Measurements from ENCODE around the gene SLC12A6.
A peak's percentile ranks its signal among the peaks of the same experiment; 100 is the strongest.
"Not testable (repeated sequence)": the region's sequence is repeated elsewhere in the genome, so short reads cannot be mapped to it uniquely, and the experiment has no call there.

Gene SLC12A6

DNA sequence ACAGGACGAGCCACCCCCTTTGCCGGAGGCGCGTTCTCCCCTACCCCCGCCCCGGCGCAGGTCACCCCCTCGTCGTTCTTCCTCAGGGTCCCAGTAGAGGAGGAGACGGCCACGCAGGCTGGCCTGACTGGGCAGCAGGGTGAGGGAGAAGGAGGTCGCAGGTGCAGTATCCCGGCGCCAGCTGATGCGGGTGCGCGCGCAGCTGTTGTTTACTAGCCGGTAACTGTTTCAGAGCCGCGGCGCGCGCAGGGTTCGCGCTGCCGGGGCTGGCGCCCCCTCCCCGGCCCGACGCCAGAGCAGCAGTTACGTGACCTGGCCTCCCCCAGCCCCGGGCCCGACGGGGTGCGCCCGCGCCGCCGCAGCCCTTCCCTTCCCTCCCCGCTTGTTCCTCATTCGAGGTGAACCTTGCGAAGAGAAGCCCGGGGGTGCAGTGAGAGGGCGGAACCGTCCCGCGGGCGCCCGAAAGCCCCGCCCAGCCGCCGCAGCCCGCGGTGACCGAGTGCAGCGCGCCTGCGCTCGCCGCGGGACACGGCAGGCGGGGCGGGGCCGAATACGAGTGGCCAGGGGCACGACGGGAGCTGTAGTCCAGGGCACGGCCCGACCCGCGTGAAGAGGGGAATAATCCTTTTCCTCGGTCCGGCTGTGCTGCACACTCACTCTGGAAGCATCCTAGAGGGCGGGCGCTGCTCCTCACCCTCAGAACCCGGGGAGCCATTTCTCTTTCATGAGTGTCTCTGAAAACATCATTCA is at the start of gene SLC12A6:
Gene SLC12A6 (minus strand): TSS at position 225 of the 750 bp plus-strand sequence. CDS start 1,101 bp downstream, outside the sequence.
- peak; percentile 95 for DNase-seq (ENCODE audit: low spot score)

DNA sequence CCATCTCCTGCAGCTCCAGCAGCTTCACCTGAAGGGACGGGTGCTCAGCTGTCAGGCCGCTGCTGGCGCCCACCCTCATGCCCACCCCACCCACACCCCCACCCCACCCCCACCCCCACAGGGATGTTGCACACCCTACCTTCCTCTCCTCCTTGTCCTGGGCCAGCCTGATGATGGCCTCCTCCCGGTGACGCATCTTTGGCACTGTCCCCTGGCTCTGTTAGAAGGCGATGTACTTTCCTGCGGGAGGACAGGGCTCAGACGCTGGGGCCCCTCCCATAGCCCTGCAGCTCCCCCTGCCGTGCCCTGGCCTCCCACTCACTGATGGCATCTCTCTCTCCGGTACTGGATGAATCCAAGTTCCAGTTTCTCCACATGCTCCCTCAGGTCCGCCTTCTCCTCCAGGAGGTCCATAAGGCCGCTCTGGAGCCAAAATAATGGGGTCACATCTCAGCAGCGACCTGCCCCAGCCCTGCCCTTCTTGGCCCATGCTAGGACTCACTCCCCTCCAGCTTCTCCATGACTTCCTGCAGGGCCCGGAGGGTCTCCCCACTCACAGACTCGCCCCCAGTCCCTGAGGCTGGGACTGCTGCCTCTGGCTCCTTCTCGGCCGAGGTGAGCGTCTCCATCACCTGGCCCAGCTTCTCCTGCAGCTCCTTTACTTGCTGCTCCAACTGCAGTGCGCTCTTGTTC is 44.4 kb upstream of the SLC12A6 start:
- DNase-seq (ENCODE audit: low spot score), result not testable (repeated sequence)

DNA sequence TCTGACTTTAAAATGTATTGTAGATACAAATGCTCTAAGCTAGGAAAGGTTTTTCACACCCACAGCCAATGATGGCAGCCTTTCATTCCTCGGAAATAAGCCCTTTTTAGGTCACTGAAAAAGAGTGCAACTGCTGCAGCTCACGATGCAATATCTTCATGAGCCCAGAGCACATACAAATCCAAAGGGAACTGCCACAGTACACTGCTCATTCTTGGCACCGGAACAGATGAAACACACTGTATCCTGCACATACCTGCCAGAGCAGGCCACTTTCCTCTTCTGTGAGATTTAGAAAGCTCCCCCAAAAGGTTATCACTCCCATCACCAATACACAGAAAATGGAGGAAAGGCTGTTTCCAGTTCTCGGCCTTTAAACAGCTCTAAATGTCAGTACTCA is 42.9 kb upstream of the SLC12A6 start:
- not testable (repeated sequence) for DNase-seq (ENCODE audit: low spot score)

DNA sequence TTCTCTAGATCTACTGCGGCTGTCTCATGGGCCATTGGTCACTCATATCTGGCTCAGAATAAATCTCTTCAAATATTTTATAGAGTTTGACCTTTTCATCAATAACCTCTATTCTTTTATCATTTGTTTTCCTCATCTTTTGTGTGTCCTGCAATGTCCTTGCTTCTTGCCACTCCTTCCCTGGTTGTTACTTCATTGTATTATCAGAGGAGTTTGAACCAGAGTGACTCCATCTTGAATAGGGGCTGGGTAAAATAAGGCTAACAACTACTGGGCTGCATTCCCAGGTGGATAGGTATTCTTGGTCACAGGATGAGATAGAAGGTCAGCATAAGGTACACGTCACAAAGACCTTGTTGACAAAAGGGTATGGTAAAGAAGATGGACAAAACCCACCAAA is 39.3 kb upstream of the SLC12A6 start:
- no peak for DNase-seq (ENCODE audit: low spot score)

DNA sequence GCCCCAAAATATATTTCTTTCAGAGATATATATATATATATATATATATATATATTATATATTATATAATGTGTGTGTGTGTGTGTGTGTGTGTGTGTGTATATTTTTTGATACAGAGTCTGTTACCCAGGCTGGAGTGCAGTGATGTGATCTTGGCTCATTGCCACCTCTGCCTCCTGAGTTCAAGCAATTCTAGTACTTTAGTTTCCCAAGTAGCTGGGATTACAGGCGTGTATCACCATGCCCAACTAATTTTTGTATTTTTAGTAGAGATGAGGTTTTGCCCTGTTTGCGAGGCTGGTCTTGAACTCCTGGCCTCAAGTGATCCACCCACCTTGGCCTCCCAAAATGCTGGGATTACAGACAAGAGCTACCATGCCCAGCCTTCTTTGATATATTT is 38.0 kb upstream of the SLC12A6 start:
- not testable (repeated sequence) for DNase-seq (ENCODE audit: low spot score)

DNA sequence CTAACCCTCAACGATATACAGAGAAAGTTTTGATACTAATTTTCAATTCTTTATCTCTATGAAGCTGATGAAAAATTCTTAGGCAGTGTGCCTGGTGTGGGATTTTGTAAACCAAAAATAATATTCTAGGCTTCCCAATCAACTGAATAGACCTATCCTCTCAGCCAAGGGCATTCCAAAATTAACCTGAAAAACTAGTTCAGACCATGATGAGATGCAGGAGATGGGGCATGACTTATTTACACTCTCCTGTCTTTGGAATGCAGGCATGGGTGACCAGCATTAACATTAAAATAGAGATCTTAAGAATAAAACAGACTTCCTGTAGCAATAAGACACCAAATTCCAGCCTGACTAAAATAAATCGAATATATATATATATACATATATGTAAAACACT is 37.2 kb upstream of the SLC12A6 start:
- DNase-seq (ENCODE audit: low spot score), result no peak

DNA sequence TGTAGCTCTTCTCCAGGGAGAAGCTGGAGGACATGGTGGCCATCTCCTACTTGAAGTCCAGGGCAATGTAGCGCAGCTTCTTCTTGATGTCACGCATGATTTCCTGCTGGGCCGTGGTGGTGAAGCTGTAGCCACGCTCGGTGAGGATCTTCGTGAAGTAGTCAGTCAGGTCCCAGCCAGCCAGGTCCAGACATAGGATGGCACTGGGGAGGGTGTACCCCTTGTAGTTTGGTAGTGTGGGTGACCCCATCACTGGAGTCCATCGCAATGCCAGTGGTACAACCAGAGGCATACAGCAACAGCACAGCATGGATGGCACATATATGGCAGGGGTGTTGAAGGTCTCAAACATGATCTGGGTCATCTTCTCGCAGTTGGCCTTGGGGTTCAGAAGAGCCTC is 36.4 kb upstream of the SLC12A6 start:
- no peak for DNase-seq (ENCODE audit: low spot score)

DNA sequence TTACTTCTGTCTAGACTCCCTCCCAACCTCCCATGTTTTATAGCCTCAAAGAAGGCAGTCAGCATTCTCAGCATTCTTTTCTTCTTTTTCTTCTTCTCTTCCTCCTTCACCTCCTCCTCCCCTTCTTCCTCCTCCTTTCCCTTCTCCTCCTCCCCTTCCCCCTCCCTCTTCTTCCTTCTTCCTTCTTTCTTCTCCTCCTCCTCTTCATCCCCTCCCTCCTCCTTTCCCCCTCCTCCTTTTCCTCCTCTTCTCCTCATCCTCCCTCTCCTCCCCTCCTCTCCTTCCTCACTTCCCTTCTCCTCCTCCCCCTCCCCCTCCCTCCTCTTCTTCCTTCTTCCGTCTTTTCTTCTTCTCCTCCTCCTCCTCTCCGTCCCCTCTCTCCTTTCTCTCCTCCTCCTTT is 33.1 kb upstream of the SLC12A6 start:
- DNase-seq (ENCODE audit: low spot score), result no peak

DNA sequence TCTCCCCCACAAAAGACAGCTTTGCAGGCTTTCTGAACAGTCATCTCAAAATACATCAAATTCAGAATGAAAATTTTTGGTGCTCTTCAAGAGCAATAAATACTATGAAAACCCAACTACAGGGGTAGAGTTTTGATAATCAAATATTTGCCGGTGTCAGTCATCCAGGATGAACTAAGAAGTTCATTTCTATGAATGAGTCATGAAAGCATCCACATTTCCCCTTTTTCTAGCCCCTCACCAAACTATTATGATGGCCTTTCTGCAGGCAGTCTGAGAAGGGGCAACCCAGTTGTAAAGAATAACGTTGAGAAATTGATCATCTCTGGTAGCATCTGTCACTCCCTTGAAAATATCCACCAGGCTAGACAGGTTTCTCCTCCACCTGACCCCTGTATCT is 32.5 kb upstream of the SLC12A6 start:
- DNase-seq (ENCODE audit: low spot score), result no peak

DNA sequence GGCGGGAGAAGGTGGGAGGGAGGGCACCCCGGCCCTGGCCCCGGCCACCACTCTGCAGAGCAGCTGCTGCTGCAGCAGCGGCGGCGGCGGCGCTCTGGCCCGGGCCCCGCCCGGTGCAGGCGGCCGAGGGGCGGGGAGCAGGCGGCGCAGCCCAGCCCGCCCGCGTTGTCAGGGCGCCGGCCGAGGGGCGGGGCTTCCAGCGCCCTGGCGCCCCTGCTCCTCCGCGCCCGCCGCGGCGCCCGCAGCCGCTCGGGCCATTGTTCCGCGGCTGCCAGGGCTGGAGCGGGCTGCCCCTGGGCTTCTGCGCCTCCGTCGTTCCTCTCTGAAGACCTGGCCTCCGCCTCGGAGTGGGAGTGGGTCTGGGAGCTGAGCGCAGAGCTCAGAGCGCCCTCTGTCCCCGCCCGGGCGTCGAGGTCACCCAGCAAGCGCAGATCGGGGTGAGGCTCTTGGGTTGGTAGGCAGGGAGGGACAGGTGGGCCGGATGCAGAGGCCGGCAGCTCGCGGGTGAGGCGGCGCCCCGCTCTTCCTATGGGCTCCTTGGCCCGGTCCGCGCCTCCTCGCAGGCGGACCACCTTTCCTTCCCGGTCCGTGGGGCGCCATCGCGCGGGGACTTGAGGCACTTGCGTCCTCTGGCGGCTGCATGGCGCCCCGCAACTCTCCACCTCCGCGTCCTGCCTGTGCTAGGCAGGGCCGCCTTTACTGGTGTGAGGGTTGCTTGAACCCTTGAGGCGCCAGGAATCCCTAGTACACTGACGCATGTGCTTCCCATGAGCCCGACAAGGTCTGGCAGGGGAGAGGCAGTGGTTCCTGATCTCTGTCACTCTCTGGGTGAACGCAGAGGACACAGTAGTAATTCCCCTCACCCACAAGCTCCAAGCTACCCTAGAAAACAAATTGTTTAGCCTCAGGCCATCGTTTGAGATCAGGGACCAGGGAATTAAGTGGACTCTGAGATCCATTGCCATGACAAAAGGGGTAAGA is 29.8 kb upstream of the SLC12A6 start, which contains the start of gene LPCAT4:
Gene LPCAT4 (minus strand): TSS at position 96 of the 981 bp plus-strand sequence. CDS start 96 bp downstream, outside the sequence.
- peak; percentile 88 for DNase-seq (ENCODE audit: low spot score)

DNA sequence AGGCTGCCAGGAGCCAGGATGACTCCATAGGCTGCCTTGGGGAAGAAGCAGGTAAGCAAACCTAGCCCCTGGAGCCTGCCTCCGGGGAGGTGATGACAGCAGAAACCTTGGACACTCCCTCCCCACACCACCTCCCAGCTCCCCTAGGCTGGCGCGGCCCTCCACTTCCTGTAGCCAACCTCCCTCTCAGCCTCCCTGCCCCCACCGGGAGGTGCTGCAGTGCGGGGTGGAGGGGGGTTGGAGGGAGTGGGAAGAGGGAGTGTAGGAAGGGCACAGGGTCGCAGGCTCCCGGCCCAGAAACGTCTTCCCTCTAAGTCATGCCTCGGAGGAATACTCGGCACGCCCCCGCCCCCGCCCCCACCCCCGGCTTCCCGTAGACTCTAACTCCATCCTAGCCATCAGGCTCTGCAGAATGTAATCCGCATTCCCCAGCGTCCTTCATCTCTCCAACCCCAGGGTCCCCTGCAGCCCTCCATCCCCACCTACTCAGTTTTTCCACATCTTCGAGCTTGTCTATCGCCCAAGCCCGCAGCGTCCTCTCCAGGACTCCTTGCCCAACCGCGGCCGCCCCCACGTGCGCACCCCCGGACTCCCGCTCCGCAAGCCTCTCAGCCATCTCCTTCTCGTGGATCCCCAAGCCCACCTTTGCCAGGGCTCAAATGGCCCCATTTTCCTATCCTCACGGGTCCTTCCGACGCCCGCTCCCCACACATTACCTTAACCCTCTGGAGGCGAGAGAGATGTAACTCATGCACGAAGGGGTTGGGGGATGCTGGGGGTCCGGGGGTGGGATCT is 28.9 kb upstream of the SLC12A6 start:
- peak; percentile 17 for DNase-seq (ENCODE audit: low spot score)

DNA sequence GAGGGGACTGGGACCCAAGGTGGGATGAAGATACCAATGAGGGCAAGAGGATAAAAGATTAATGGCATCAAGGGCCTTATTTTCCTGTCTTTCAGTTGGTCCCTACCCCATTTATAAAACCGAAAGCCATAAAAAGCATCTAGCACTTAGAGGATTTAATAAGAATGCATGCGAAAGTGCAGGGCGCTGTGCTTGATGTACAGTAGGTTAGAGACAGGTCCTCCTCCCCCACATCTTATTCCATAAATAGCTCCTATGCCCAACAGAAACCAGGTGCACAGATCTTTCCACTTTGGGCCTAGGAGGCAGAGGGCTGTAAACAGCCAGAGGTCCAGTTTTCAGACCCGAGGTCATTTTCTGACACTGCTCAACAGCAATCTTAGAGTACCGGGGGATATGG is 28.3 kb upstream of the SLC12A6 start:
- no peak for DNase-seq (ENCODE audit: low spot score)

DNA sequence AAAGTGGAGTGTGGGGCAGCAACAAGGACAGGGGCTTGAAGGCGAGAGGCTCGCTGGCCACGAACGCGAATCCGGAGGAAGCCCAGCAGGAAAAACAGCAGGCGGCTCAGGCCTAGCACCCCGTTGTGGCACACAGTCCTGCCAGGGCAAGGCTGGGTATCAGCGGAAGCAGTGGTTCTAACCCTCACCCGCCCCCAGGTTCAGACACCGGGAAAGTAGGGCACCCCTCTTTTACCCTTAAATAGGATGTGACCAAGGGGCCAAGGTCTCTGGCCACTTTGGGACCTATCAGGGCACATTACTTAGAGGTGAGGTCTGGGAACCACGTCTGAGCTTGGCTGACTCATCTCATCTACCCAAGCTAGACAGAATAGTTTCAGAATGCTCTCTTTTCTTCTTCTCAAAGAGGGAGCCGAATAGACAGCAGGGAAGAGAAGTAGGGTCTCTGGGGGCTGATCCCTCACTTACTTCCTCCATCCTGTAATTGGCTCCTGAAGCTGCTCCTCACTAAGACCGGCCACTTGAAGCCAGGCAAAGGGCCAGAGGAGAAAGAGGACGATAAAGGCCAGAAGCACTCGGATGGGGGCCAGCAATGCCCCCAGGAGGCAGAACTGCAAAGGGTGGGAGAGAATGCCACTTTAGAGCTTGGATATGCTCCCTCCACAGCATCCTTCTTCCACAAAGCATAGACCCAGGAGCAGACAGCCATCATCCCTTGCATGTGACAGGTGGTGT is 27.7 kb upstream of the SLC12A6 start:
- no peak for DNase-seq (ENCODE audit: low spot score)

DNA sequence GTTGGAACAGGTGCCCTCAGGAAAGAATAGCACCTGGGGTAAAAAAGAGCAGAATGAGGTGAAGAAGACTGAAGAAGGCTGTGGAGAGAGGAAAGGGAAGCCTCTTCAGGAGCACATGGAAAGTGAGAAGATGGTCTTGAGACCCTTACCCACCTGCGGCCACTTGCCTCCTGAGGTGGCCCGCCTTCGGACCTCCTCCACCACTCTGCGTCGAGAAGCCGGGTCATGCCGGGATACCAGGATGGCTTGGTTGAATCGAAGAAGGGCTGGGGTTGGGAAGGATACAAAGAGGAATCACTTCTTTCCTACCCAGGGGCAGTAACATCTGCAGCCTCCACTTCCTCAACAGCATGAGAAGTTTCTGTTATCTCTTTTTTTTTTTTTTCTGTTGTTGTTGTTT is 26.5 kb upstream of the SLC12A6 start:
- DNase-seq (ENCODE audit: low spot score), result no peak

DNA sequence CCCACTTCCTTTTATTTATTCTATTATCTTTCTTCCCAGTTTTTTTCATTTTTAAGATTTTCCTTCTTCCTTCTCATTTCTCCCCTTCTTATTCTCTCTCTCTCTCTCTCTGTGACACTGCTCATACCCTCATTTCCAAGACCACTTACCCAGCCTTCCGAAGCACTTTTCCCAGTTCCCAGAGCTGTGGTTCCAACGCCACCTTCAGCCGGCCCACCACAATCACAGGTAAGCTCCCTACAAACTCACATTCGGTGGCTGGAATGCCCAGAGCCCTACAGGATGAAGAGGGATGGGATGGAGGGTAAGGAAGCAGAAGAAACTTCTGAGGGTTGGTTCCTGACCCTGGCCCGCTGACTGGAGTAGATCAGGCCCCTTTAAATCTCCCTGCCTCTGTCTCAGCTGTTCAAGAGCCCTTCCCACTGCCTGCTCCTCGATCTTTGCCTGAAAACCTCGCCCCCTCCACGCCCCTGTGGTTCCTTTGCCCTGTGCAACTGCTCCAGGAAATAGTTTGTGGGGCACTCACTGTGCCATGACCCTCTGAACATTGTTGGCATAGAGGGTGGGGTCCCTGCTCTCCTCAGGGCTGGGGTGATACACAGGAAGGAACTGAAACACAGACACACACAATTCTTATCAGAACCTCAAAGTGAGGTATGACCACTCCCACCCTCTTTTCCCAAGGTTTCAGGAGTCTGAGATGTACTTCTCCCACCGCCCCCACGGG is 24.6 kb upstream of the SLC12A6 start:
- no peak for DNase-seq (ENCODE audit: low spot score)

DNA sequence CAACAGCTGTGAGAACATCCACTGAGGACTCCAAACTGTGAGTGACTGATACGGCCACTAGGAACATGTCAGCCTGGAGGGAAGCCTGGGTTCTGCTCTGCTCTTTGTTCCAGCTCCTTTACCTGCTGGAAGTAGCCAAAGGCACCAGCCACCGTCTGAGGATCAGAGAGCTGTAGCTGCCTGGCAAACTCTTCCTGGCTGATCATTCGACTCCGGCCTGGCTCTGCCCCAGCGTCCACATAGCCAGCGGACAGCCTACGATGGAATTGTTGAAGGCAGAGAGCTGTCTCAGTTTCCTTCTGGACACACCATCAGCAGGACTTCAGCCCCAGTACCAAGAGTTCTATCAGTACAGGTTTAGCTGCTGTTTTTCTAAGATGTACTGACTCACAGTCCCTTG is 23.7 kb upstream of the SLC12A6 start:
- no peak for DNase-seq (ENCODE audit: low spot score)

DNA sequence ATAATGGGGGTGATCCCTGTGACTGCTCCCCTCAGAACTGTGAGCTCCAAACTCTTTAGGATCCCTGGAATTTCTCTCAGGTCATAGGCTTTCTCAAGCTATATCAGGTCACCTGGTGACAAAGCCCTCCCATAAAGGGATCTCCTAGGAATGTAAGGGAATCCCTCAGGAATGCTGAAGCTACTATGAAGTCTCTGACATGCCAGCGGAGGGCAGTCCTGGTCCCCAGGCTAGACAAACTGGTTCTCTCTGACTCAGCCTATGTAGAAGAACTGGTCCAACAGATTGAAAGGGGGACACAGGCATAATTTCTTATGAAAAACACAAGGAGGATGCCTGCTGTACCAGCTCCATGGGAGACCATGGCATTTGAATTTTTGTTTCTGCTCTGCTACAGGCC is 22.7 kb upstream of the SLC12A6 start:
- DNase-seq (ENCODE audit: low spot score), result no peak

DNA sequence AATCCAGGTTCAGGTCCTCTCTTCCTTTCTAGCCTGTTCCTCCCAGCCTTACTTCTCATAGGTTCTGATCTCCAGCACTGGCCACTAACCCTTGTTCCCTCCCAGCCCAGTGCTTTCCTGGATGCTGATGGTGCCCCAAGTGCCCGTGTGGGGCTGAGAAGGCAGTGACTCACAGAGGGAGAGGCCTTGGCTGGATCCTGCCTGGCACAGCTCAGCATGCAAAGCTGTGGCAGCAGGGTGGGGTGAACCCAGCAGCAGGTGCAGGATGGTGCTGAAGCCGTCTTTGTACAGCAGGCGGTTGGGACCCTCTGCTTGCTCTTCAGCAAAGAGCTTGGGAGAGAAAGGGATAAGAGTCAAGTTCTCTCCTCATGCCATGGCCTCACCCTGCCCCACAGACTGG is 21.8 kb upstream of the SLC12A6 start:
- DNase-seq (ENCODE audit: low spot score), result no peak

DNA sequence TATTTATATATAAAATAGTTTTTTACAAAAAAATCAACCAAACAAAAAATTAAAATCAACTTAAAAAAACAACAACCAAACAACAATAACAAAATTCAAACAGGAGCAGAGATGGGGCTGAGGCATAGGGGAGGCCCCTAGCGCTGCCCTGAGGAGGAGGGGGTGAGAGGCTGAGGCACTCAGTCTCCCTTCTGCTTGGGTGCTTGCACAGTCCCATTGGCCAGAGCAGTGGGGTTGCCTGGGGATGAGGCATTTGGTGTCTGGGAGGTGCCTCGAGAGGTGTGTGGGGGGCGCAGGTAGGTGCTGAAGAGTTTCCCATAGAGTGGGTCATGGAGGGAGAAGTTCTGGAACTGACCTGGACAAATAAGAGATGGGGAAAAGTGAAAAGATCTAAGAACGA is 21.4 kb upstream of the SLC12A6 start:
- no peak for DNase-seq (ENCODE audit: low spot score)

DNA sequence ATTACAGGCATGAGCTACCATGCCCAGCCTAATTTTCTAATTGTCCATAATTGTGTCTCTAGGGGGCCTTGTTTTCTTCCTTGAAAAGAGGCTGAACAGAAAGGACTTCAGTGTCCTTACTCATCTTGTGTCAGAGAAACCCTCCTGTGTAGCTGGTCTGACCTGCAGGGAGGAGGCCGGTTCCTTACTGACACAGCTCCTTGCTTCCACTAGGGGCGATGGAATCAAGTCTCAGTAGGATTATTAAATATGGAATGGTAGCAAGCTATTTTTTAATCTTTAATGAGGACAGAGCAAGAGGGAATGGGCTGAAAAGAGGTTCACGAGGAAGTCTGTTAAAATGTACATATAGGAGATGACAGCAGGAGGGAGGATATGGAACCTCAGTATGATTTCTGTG is 20.8 kb upstream of the SLC12A6 start:
- no peak for DNase-seq (ENCODE audit: low spot score)

All from hematopoietic multipotent progenitor cell treated with erythropoietin and hydrocortisone succinate and interleukin-3 and kit ligand, for 15 days (in vitro differentiated cells).